GM12892 (cell line): ENCODE data around the gene MBD3L4.

Experiments
- POLR2A ChIP-seq: IDR thresholded peaks from 2 replicates; pipeline ENCODE4 v1.6.1; 2011; ENCODE audit warnings: low read depth, low read length, control low read depth
- POLR2AphosphoS5 ChIP-seq: IDR thresholded peaks from 2 replicates; pipeline ENCODE4 v1.6.1; 2011; ENCODE audit warnings: low read depth, low read length, control low read depth
- TAF1 ChIP-seq: IDR thresholded peaks from 2 replicates; pipeline ENCODE4 v1.6.1; 2011; ENCODE audit warnings: low read depth, mild to moderate bottlenecking, control low read depth, low read length, borderline replicate concordance

- TF ChIP-seq POLR2AphosphoS5 (no peak), POLR2A (no peak), TAF1 (no peak)
Measured at GRCh38 chr19:7078008-7078407, 38.0 kb upstream of the MBD3L4 start.
